K562 (cell line): Measurements from ENCODE around the gene ACTR5. TPM values are rescaled to one million over a fixed set of nuclear protein-coding genes. Genes with fewer than 3 reads are reported as not detected.

ENCODE experiments used
- ATAC-seq: fragments of 200-7000 bp; cut with Tn5 transposase; 3 replicates; pipeline ENCODE4 v1.9.1; 2020; ENCODE audit warnings: moderate library complexity
- BruUV-seq: library from RNA; stranded (reverse); fragments of 400-500 nt; replicated peaks from 2 replicates; lab custom pipeline; 2021; lab: Mats Ljungman, UMichigan
- CTCF ChIA-PET: fragments of 300-600 bp; formaldehyde crosslinking; extraction: SDS; loops from one replicate; lab custom pipeline; 2021; ENCODE audit warnings: low intra/inter-chr PET ratio; lab: Yijun Ruan, JAX
- POLR2A ChIA-PET: fragments of 300-600, 350-650 bp; sonication (Branson Sonifier 250); formaldehyde crosslinking; extraction: SDS; loops from one replicate; lab custom pipeline; 2021; ENCODE audit warnings: antibody characterized with exemption, inconsistent platforms; lab: Yijun Ruan, JAX
- DNase-seq, 4 experiments: peaks; one replicate each; pipeline versions ENCODE4 v3.0.0 to v3.0.0-alpha.2; 2011 to 2018; ENCODE audit warnings: low spot score in 3 of 4, mixed read lengths in 3 of 4; ENCODE audit errors: extremely low read depth in 1 of 4
- FAIRE-seq: peaks from 2 replicates; lab custom pipeline; 2011; peaks lifted over from hg19 to GRCh38; lab: Jason Lieb, UNC
- H2AFZ ChIP-seq: 2 replicates; pipeline ENCODE4 v1.6.0; 2011; ENCODE audit warnings: low read depth, low read length, control low read depth, inconsistent platforms
- H3K27ac ChIP-seq: fragments of 200-600 bp; 3 replicates; pipeline ENCODE4 v1.8.0; 2011; ENCODE audit warnings: low read depth, mild to moderate bottlenecking, control low read depth, inconsistent platforms, low read length, moderate library complexity, mixed read lengths; ENCODE audit errors: extremely low read depth
- H3K27me3 ChIP-seq, 2 experiments: fragments of 300-600 bp in 1 of 2; 2 replicates in 1 of 2; 3 replicates in 1 of 2; pipeline versions ENCODE4 v1.6.0 to v1.8.0; 2011; ENCODE audit warnings: inconsistent platforms in 2 of 2, low read length in 2 of 2, mild to moderate bottlenecking in 1 of 2, mixed read lengths in 1 of 2, moderate library complexity in 1 of 2; ENCODE audit not compliant: control insufficient read depth in 2 of 2, insufficient read depth in 2 of 2
- H3K36me3 ChIP-seq: fragments of 300-600 bp; 3 replicates; pipeline ENCODE4 v1.8.0; 2011; ENCODE audit warnings: mild to moderate bottlenecking, low read length, inconsistent platforms; ENCODE audit not compliant: control insufficient read depth, insufficient read depth
- H3K4me1 ChIP-seq, 2 experiments: fragments of 200-600 bp in 1 of 2; replicated peaks in 1 of 2; 2 replicates in 1 of 2; 3 replicates in 1 of 2; pipeline versions ENCODE4 v1.5.1 to v1.8.0; 2011; ENCODE audit warnings: inconsistent platforms in 2 of 2, low read length in 2 of 2, mild to moderate bottlenecking in 1 of 2, mixed read lengths in 1 of 2, moderate library complexity in 1 of 2; ENCODE audit not compliant: control insufficient read depth in 2 of 2, insufficient read depth in 2 of 2
- H3K4me2 ChIP-seq: 2 replicates; pipeline ENCODE4 v1.6.1; 2011; ENCODE audit warnings: low read length, control low read depth, inconsistent platforms, mixed read lengths; ENCODE audit not compliant: insufficient read depth
- H3K4me3 ChIP-seq: fragments of 200-600 bp; sonication (generic), shearing (Covaris generic); 2 replicates; pipeline ENCODE4 v1.5.1; 2016; ENCODE audit warnings: control low read depth, inconsistent platforms
- H3K79me2 ChIP-seq: fragments of 200-600 bp; 3 replicates; pipeline ENCODE4 v1.8.0; 2011; ENCODE audit warnings: low read length, inconsistent platforms; ENCODE audit not compliant: control insufficient read depth, insufficient read depth
- H3K9ac ChIP-seq, 2 experiments: 2 replicates each; pipeline versions ENCODE4 v1.6.0 to v1.6.1; 2011; ENCODE audit warnings: low read depth in 2 of 2, low read length in 2 of 2, control low read depth in 1 of 2, inconsistent platforms in 1 of 2, mild to moderate bottlenecking in 1 of 2, mixed read lengths in 1 of 2; ENCODE audit not compliant: insufficient read depth in 1 of 2
- H3K9me1 ChIP-seq: one replicate; pipeline ENCODE4 v1.6.0; 2011; ENCODE audit warnings: inconsistent platforms, mild to moderate bottlenecking, low read length, moderate library complexity; ENCODE audit not compliant: control insufficient read depth, insufficient read depth
- H3K9me3 ChIP-seq: replicated peaks from 2 replicates; pipeline ENCODE4 v1.5.1; 2011; ENCODE audit warnings: low read depth, low read length, inconsistent platforms; ENCODE audit not compliant: control insufficient read depth, insufficient read depth
- H4K20me1 ChIP-seq: replicated peaks from 2 replicates; pipeline ENCODE4 v1.6.1; 2011; ENCODE audit warnings: low read length, inconsistent platforms, mixed read lengths; ENCODE audit not compliant: control insufficient read depth, insufficient read depth
- BCOR ChIP-seq: fragments of 450-650 bp; IDR thresholded peaks from 2 replicates; pipeline ENCODE4 v1.6.1; 2016
- CBFA2T3 ChIP-seq: fragments of 450-650 bp; IDR thresholded peaks from 2 replicates; pipeline ENCODE4 v1.6.1; 2017
- CREB1 ChIP-seq, 2 experiments: sonication (generic) in 1 of 2; formaldehyde crosslinking in 1 of 2; IDR thresholded peaks; 2 replicates each; pipeline versions ENCODE4 v1.6.1 to v1.8.0; 2012 to 2022; ENCODE audit warnings: inconsistent platforms in 1 of 2, mild to moderate bottlenecking in 1 of 2, missing genetic modification reagents in 1 of 2, moderate library complexity in 1 of 2
- ID3 ChIP-seq, 2 experiments: fragments of 250-450 bp in 1 of 2; fragments of 450-650 bp in 1 of 2; sonication (Bioruptor Pico) in 1 of 2; IDR thresholded peaks; 2 replicates each; pipeline versions ENCODE4 v1.6.1 to v1.8.0; 2016 to 2021; ENCODE audit warnings: mild to moderate bottlenecking in 2 of 2, moderate library complexity in 2 of 2, missing compliant biosample characterization in 1 of 2, missing genetic modification characterization in 1 of 2
- MAZ ChIP-seq, 2 experiments: fragments of 450-650 bp in 1 of 2; sonication (generic) in 1 of 2; formaldehyde crosslinking; IDR thresholded peaks in 1 of 2; conservative IDR thresholded peaks in 1 of 2; 2 replicates each; pipeline versions ENCODE4 v1.4.0 to v1.5.0; 2020; ENCODE audit warnings: mild to moderate bottlenecking in 1 of 2, missing genetic modification reagents in 1 of 2
- NCOA1 ChIP-seq: fragments of 450-650 bp; IDR thresholded peaks from 2 replicates; pipeline ENCODE4 v1.6.1; 2016; ENCODE audit warnings: low read depth
- NRF1 ChIP-seq, 2 experiments: fragments of 450-650 bp; IDR thresholded peaks in 1 of 2; conservative IDR thresholded peaks in 1 of 2; 2 replicates each; pipeline ENCODE4 v1.6.1; 2014; ENCODE audit warnings: mild to moderate bottlenecking in 2 of 2
- PML ChIP-seq: IDR thresholded peaks from 2 replicates; pipeline ENCODE4 v1.6.1; 2012; ENCODE audit warnings: low read length, inconsistent platforms
- SMAD4 ChIP-seq: fragments of 250-450 bp; sonication (Bioruptor Pico); conservative IDR thresholded peaks from 2 replicates; pipeline ENCODE4 v1.8.0; 2021; ENCODE audit warnings: inconsistent platforms, mild to moderate bottlenecking, moderate library complexity
- SMARCA5 ChIP-seq: fragments of 450-650 bp; IDR thresholded peaks from 2 replicates; pipeline ENCODE4 v1.6.1; 2016
- SMARCE1 ChIP-seq: fragments of 450-650 bp; IDR thresholded peaks from 2 replicates; pipeline ENCODE4 v1.7.1; 2016; ENCODE audit warnings: mild to moderate bottlenecking
- SP2 ChIP-seq: IDR thresholded peaks from 2 replicates; pipeline ENCODE4 v1.6.1; 2011; ENCODE audit warnings: mild to moderate bottlenecking, low read depth, low read length, moderate library complexity; ENCODE audit not compliant: poor library complexity, severe bottlenecking; ENCODE audit errors: extremely low read depth
- SPI1 ChIP-seq: IDR thresholded peaks from 2 replicates; pipeline ENCODE4 v1.6.1; 2011; ENCODE audit warnings: low read depth, low read length, control low read depth, borderline replicate concordance
- STAT5A ChIP-seq: IDR thresholded peaks from 2 replicates; pipeline ENCODE4 v1.6.1; 2012; ENCODE audit warnings: low read length, inconsistent platforms, borderline replicate concordance
- TGIF2 ChIP-seq: sonication (generic); formaldehyde crosslinking; IDR thresholded peaks from 2 replicates; pipeline ENCODE4 v1.8.1; 2022; ENCODE audit warnings: mild to moderate bottlenecking, missing genetic modification reagents, moderate library complexity
- TRIM24 ChIP-seq, 2 experiments: fragments of 450-650 bp; IDR thresholded peaks; 2 replicates each; pipeline ENCODE4 v1.6.1; 2016
- ZBTB8A ChIP-seq: fragments of 450-650 bp; IDR thresholded peaks from 2 replicates; pipeline ENCODE4 v1.6.1; 2018; ENCODE audit warnings: mild to moderate bottlenecking, moderate library complexity; ENCODE audit not compliant: partially characterized antibody
- ZNF512 ChIP-seq: IDR thresholded peaks from 2 replicates; pipeline ENCODE4 v1.6.1; 2016; ENCODE audit warnings: missing genetic modification characterization, missing compliant biosample characterization
- ZNF589 ChIP-seq: fragments of 200-800 bp; sonication (Bioruptor generic); IDR thresholded peaks from 2 replicates; pipeline ENCODE4 v1.6.1; 2016; ENCODE audit warnings: low read depth, missing genetic modification characterization, missing compliant biosample characterization
- WGBS: fragments of 100-300 bp; shearing (Covaris generic); methylation state at CpG from one replicate; pipeline ENCODE4 v1.1.6; 2016; ENCODE audit warnings: low coverage, mixed read lengths; ENCODE audit not compliant: insufficient coverage; ENCODE audit errors: missing lambda C conversion rate; 5-methylcytosine and 5-hydroxymethylcytosine counted together
- in situ Hi-C: fragments of 300-500 bp; cut with MboI; formaldehyde crosslinking; loops from 4 replicates; pipeline ENCODE4 v1.15.0; 2018; ENCODE audit warnings: inconsistent platforms, mixed read lengths
- intact Hi-C: fragments of 100-400 bp; cut with micrococcal nuclease; formaldehyde crosslinking; loops from 2 replicates; pipeline ENCODE4 v1.14.2; 2022
- polyA plus RNA-seq, 8 experiments: library from polyadenylated mRNA; depleted of rRNA in 4 of 8; stranded (reverse) in 5 of 8; unstranded in 3 of 8; fragments of >200 nt; fragmentation: Nextera tagmentation in 2 of 8; fragmentation: Illumina TruSeq in 1 of 8; extraction: Ambion mirVana in 2 of 8; extraction: Trizol in 1 of 8; gene quantifications; 2 replicates each; pipeline versions ENCODE4 v1.2.1 to v1.2.3, GENCODE V29; 2011 to 2014; ENCODE audit warnings: inconsistent platforms in 1 of 8, missing spikeins in 1 of 8
- total RNA-seq, 7 experiments: library from RNA; depleted of rRNA in 6 of 7; stranded (reverse); fragments of >200 nt in 6 of 7; fragmentation: Illumina TruSeq in 2 of 7; extraction: Trizol in 2 of 7; gene quantifications; 2 replicates each; pipeline versions ENCODE4 v1.2.1 to v1.2.3, GENCODE V29; 2011 to 2021; ENCODE audit warnings: low replicate concordance in 1 of 7

ACTR5 gene
- total and polyA plus RNA-seq, 9 of the 15 experiments (the other 6 are each of a cell fraction or from before 2014, with no cell fraction given) = 0.93 to 18.8 (median 12.9) TPM

GRCh38 chr20:38804682-38805501 lies 56.6 kb downstream of the ACTR5 start:
- H3K4me3 ChIP-seq = peak overlapping the region; percentile 55
- peaks cover 10 to 27% of the 10 kb centered on the region in 2 experiments for H3K4me1 ChIP-seq
- peak overlapping the region; percentile 62 to 90 for H3K9ac ChIP-seq
- peak overlapping the region; percentile 99 for H2AFZ ChIP-seq
- H3K27ac ChIP-seq = peak overlapping the region; percentile 78
- no peaks in the 10 kb centered on the region for H3K9me1 ChIP-seq
- intact Hi-C loops = loop anchor here (1.0 to 5.0 kb wide), 3 partner anchors 21 to 87 kb away; no protein-coding TSS in a partner anchor
- BruUV-seq = no TSS peak
- peak overlapping the region; percentile 77 for H3K4me2 ChIP-seq
- in situ Hi-C loops = no loop called here
- DNase-seq (peak in 3 of 4 experiments; percentile 21 to 71 (median 28)), ATAC-seq (peak; percentile 56), FAIRE-seq (peak; percentile 58)
- H3K9me3 ChIP-seq = no peaks in the 10 kb centered on the region
- peaks cover 0 to 10% of the 10 kb centered on the region in 2 experiments; a peak in 2 of 5 replicates for H3K27me3 ChIP-seq
- H4K20me1 ChIP-seq = no peaks in the 10 kb centered on the region; the same call in 1 of the 2 replicates
- no peaks in the 10 kb centered on the region; the same call in 2 of the 3 replicates for H3K79me2 ChIP-seq
- 16% methylated on average over 15 of the region's 18 CpGs for WGBS
- POLR2A ChIA-PET = interaction anchor here (1.0 kb wide), 1 partner anchor 29 kb away, joined by 3 read pairs; no protein-coding TSS in a partner anchor
- no peaks in the 10 kb centered on the region for H3K36me3 ChIP-seq
- CTCF ChIA-PET = interaction anchor here (0.6 kb wide), 1 partner anchor 85 kb away, joined by 3 read pairs; no protein-coding TSS in a partner anchor
- TF ChIP-seq SMARCA5 = peak; percentile 74; the same call in 1 of the 2 replicates
- no peak for TF ChIP-seq ZBTB8A
- TF ChIP-seq PML = peak; percentile 19; the same call in 1 of the 2 replicates
- peak in 1 of 2 experiments; percentile 44; a peak in 1 of 4 replicates for TF ChIP-seq MAZ (CRISPR knock-in tag; conservative IDR thresholded peaks at IDR 0.05 in 1 of 2, IDR thresholded peaks at IDR 0.05 in 1 of 2)
- peak in 1 of 2 experiments; percentile 28; a peak in 2 of 4 replicates for TF ChIP-seq TRIM24 (IDR thresholded peaks at IDR 0.05)
- peak; percentile 71; the same call in 1 of the 2 replicates for TF ChIP-seq STAT5A
- no peak for TF ChIP-seq TGIF2 (CRISPR knock-in tag)
- peak; percentile 68 for TF ChIP-seq NCOA1
- TF ChIP-seq CBFA2T3 = peak; percentile 80
- peak; percentile 67; the same call in 1 of the 2 replicates for TF ChIP-seq SMARCE1
- TF ChIP-seq SMAD4 (CRISPR knock-in tag) = peak; percentile 71
- TF ChIP-seq NRF1 (conservative IDR thresholded peaks at IDR 0.05 in 1 of 2, IDR thresholded peaks at IDR 0.05 in 1 of 2) = 0 out of 4 replicates have a peak, but pooled peaks of 1 of the 2 experiments have one; percentile 2
- no peak for TF ChIP-seq ZNF512 (tag)
- peak; percentile 59; the same call in 1 of the 2 replicates for TF ChIP-seq ZNF589
- peak; percentile 59 for TF ChIP-seq CREB1 (IDR thresholded peaks at IDR 0.05)
- TF ChIP-seq CREB1 (CRISPR knock-in tag; IDR thresholded peaks at IDR 0.05) = no peak
- TF ChIP-seq SPI1 = peak; percentile 98
- peak; percentile 50; the same call in 1 of the 2 replicates for TF ChIP-seq BCOR
- no peak for TF ChIP-seq SP2
- TF ChIP-seq ID3 (CRISPR knock-in tag; IDR thresholded peaks at IDR 0.05) = no peak
- peak; percentile 63 for TF ChIP-seq ID3 (tag; IDR thresholded peaks at IDR 0.05)
